Measurements from ENCODE around the gene METTL24.
"Not testable (repeated sequence)": the region's sequence is repeated elsewhere in the genome, so short reads cannot be mapped to it uniquely, and the experiment has no call there.

The METTL24 gene

DNA sequence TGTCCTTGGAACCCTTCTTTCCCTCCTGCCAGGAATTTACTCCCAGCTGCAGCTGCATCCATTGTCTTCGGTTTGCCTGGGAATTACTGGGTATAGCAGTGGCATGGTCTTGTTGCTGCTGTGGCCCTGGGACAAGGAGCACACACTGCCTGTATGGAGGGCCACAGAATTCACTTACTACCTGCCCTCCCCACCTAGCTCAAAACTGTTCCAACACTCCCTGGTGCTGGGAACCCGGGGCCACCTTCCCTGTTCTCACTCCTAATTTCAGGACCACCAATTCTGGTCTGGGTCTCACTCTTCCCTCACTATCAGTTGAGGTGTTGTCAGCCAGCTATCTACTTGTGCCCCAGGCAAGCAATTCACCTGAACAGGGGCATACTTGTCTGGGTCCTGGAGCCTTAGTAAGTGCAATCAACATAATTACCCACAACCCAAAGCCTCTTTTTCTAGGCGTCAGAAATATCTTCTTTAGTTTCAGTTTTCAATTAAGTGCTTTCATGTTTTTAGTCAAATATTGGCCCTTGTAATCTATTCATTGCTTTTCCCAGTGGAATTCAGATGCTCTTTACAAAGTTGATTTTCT lies 47.2 kb downstream of the METTL24 start:
- no peak for DNase-seq (ENCODE audit: low spot score)

DNA sequence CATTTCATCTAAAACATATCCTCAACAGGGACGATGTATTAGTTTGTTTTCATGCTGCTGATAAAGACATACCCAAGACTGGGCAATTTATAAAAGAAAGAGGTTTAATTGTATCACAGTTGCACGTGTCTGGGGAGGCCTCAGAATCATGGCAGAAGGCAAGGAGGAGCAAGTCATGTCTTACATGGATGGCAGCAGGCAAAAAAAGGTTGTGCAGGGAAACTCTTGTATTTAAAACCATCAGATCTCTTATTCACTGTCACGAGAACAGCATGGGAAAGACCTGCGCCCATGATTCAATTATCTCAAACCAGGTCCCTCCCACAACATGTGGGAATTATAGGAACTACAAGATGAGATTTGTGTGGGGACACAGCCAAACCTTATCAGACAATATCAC lies 48.7 kb downstream of the METTL24 start:
- DNase-seq (ENCODE audit: low spot score) = not testable (repeated sequence)

DNA sequence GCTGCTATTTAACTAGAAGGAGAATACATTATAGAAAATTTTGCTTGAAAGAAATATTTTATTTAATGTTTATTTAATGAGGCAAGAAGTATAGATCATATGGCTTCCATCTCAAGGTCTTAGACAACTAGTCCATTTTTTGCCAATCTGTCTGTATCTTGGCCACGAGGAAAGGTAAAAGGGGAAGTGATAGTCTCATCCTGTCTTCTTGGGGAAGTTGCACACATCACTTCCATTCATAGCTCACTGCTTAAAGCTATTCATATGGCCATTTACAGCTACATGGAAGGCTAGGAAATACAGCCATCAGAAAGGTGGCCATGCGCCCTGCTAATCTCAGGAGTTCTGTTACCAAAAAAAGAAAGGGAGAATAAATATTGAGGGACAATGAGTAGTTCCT lies 50.8 kb downstream of the METTL24 start:
- DNase-seq (ENCODE audit: low spot score) = no peak

DNA sequence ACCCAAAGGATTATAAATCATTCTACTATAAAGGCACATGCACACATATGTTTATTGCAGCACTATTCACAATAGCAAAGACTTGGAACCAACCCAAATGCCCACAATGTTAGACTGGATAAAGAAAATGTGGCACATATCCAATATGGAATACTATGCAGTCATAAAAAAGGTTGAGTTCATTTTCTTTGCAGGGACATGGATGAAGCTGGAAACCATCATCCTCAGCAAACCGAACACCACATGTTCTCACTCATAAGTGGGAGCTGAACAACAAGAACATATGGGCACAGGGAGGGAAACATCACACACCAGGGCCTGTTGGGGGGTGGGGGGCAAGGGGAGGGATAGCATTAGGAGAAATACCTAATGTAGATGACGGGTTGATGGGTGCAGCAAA lies 52.3 kb downstream of the METTL24 start:
- not testable (repeated sequence) for DNase-seq (ENCODE audit: low spot score)

DNA sequence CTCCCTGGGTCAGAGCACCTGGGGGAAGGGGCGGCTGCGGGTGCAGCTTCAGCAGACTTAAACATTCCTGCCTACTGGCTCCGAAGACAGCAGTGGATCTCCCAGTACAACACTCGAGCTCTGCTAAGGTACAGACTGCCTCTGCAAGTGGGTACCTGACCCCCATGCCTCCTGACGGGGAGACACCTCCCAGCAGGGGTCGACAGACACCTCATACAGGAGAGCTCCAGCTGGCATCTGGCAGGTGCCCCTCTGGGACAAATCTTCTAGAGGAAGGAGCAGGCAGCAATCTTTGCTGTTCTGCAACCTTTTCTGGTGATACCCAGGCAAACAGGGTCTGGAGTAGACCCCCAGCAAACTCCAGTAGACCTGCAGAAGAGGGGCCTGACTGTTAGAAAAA lies 54.5 kb downstream of the METTL24 start:
- not testable (repeated sequence) for DNase-seq (ENCODE audit: low spot score)

DNA sequence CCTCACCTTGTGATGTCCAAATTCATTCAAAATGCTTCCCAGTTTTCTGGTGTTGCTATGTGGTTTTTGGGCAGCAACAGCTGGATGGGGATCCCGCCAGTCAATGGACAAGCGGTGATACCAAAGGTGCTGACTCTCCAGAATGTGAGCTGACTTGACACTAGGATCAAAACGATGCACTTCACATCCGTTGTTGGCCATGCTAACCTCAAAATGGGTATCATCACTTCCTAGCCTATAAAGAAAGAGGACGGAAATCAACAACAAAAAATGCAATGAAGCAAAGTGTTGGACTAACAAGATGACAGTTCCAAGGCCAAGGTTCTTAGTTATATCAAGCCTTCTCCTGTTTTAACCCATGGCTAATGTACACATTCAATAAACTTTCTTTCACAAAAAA lies 59.2 kb downstream of the METTL24 start:
- no peak for DNase-seq (ENCODE audit: low spot score)

DNA sequence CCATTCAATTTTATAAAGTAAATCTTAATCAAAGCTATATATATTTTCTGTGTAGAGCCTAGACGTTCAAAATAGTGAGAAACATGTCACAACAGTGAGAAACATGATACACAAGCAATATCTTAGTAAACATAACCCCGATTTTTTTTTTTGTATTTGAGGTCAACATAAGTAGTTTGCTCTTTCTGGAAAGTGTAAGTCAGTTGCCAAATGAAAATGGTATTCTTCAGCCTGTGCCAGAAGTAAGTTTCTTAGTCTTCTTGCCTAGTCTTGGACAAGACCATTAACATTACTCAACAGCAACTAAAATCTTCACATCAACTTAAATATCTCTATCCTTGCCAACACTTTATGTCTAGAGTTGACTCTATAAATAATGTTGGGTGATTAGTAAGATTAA lies 59.7 kb downstream of the METTL24 start:
- no peak for DNase-seq (ENCODE audit: low spot score)

DNA sequence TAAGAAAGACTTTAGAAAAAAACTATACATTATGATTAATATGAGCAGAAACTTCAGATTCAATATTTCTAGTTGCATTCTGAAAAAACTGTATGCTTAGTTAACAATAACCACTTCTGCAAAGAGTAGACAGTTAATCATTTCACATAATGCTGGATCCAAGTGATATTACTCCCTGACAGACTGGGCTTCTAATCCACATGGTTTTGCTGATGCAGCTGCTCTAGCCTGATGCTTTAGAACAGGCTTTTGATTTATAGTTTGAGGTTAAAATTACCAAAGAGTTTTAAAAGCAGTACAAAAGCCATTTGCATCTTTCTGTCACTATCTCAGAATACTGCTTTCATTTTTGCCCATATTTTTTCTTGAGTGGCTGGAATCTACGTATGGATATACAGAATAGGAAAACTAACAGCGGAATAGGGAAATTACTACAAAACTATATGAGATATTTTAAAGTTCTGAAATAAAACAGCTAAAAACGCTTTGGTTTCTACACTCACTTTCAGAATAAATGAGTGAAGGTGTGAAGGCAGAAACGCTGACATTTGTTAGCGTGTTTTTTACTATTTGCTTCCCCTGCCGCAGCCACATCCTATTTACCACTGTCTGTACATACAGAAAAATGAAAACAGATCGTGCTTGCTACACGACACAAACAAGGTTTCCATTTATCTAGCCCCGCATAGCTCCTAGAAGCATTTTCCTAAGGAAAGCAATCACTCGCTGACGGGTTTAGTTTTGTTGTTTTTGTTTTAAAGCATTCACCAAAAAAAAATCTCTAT lies 61.7 kb downstream of the METTL24 start:
- no peak for DNase-seq (ENCODE audit: low spot score)

DNA sequence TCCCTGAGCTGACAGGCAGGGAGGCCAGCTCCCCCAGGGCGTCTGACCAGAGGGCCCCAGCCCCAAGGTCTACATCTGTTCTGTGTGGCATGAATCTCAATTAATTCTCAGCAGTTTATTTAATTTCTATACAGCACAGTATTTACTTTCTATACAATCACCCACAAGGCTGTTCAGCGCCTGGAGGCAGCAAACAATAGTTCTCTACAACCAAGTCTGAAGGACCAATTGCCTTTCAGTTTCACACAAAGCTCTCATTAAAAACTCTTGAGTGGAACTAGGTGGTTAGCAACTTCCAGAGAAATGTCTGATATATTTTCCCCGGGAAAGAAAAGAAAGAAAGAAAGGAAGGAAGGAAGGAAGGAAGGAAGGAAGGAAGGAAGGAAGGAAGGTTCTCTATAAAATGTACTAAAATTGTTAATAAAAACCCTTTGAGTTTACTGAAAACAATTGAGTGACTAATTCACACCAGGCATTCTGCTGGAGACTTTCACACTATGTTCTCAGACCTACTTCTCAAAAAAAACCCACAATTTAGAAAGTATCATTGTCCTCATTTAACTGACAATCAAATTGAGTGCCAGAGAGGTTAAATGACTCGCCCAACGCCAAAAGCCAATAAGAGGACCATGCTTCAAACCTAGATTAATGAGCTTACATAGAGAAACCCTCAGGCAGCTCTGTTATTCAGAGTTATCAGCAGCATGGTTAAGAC lies 62.5 kb downstream of the METTL24 start:
- no peak for DNase-seq (ENCODE audit: low spot score)

DNA sequence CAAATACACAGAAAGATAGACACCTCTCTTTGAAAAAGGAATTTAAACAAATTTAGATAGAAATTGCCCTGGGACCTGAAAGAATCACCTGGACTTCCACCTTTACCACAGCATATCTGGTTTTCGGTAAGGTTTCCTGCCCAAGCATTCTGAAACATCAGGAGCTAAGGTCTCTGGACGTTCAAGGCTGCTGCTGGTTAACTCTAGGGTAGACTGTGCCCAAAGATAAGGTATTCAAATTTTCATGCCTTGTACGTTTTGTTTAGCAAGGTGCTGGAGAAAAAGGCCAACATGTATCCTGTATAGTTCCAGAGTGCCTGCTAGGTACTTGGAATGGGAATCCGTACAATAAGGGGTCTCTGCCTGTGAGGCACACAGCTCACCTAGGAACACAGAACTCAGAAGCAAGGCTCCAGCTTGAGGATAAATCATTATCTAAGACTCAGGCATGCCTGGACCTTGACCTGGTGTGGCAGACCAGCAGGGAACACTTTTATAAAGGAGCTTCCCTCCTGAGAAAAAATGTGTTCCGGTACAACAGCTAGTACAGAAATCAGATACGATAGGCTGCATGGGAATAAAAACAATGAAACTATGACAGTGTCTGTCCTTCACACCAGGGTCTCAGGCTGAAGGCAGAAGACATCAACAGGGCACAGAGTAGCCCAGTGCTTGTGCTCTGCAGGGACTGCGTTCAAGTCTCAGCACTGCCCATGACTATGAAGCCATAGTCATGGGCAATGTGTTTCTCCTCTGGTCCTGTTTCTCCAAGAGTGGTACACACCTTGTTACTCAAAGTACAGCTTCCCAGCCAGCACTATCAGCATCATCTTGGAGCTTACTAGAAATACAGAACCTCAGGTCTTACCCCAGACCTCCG lies 70.4 kb downstream of the METTL24 start:
- no peak for DNase-seq (ENCODE audit: low spot score)

DNA sequence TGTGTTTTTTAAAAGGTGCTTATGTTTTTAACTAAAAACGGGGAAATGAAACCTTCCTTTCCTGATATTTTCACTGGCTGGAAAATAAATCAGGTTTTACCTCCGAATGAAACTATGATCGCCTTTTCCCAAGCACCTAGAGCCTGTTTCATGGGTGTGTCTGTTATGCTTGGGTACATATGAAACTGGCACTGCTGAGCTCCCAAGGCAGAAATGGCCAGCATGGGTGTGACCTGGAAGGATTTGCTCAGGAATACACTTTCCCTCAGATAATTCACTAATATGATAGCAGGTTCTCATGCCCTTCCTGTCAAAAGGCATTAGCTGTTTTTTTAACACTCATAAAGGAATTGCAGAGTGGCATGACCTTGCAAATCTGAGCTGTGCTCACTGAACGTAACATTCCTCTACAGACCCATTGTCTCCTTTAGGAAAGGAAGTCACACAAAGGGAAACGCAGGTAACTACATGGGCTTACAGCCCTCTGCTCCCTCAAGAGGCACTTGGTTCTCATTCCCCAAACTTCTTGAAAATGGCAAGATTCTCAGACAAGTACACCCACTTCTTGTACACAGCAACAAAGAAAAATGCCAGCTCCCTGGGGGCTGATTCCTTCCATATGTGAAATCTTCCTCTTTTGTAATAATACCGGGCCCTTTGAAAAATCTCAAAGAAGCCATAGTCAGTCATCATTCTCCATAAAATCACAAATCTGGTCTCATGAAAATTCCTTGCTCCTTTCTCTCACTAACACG lies 72.7 kb downstream of the METTL24 start:
- DNase-seq (ENCODE audit: low spot score) = no peak

DNA sequence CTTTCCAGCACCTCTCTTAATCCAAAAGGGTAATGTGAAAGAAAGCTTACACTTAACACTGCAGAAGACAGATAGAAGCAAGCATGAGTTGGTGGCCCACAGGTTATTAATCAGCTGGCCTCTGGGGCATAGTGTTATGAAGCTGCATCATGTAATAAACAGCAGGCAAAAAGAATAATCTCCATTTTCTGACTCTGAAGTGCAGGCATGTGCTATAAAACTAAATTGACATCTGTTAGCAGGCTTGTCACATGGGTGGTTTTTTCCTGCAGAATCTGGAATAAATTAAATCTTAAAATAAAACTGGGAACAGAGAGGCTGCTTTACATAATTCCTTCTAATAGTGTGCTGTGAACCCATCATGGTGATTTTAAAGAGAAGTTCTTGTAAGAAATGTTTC lies 73.3 kb downstream of the METTL24 start:
- no peak for DNase-seq (ENCODE audit: low spot score)

DNA sequence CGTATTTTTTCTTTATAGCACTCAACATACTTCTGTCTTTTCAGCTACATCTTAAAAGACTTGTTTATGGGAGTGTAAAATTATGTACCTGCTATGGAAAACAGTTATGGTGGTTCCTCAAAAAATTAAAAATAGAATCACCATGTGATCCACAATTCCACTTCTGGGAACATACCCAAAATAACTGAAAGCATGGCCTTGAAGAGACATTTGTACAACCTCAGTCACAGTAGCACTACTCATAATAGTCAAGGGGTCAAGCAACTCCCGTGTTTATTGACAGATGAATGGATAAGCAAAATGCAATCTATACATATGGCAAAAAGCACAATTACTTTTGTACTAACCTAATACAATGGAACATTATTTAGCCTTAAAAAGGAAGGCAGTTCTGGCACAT lies 74.5 kb downstream of the METTL24 start:
- no peak for DNase-seq (ENCODE audit: low spot score)

DNA sequence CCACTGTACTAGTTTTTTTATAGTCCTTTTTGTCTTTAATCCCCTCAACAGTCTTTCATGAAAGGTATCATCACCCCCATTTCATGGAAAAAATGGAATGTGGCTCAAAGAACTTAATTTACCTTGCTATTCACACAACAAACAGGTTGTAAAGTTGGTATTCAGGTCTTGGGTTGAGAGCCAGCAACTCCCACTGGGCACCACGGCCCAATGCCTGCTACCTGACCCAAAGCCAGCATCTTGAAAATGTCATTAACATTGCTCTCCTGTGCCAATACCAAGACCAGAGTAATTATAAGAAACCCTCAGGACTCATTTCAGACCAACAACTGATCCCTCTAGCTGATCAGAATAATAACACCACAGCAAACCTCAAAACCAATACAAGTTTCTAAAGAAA lies 75.7 kb downstream of the METTL24 start:
- no peak for DNase-seq (ENCODE audit: low spot score)

DNA sequence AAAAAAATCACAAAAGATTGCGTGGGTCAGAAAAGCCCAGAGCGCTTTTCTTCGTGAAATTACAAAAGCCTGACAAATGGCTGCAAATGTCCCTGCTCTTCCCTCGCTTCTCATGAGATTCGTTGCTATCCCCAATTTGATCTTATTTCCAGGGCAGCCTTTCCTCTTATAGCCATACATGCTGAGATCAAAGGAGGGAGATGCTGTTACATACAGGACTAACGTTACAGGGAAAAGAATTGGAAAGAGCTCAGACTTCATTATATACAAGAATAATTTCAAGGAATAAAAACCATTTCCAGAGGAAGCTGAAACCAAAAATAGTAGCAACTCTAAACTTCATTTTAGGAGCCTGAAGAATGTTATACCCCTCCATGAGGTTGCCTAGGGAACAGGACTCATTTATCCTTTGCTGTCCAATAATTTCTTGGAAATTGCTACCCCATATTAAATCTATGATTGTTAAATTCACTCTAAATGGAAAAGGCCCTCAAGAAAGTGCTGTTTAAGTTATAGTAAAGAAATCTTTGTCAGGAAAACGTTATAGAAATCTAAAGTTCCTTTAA lies 81.0 kb downstream of the METTL24 start:
- no peak for DNase-seq (ENCODE audit: low spot score)

DNA sequence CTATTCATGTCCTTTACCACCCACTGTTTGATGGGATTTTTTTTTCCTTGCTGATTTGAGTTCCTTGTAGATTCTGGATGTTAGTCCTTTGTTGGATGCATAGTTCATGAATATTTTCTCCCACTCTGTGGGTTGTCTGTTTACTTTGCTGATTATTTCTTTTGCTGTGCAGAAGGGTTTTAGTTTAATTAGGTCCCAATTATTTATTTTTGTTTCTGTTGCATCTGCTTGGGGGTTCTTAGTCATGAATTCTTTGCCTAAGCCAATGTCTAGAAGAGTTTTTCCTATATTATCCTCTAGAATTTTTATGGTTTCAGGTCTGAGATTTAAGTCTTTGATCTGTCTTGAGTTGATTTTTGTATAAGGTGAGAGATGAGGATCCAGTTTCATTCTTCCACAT lies 85.4 kb downstream of the METTL24 start:
- not testable (repeated sequence) for DNase-seq (ENCODE audit: low spot score)

DNA sequence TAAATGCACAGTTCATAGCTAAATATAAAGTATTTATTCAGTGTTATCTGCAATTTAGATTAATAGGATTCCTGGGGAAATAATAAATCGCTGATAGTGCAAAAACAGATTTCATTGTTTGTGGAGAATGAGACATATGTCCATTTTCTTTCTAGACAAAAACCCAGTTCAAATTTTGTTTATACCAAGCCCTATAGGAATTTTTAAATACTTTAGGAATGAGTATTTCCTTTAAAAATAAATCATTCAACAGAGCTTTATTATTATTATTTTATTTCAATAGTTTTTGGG lies 86.5 kb downstream of the METTL24 start:
- DNase-seq (ENCODE audit: low spot score) = no peak

DNA sequence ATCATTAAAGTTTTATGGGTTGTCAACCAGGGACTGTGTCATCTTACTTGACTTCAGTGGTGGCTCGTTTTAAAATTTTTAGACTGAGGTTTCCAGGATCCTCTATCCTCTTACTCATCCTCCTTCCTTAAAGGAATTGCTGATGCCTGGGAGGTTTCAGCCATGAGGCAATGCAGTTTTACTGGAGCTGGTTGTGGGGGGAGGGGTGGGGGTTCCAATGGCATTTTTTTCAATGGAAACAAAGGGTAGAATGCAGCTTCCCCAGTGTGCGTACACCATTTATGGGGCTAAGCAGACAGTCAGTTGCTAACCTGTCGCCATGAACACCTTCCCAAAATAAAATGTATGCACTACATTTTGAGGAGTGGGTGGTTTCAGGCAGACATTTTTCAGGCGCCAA lies 88.0 kb downstream of the METTL24 start:
- DNase-seq (ENCODE audit: low spot score) = no peak

DNA sequence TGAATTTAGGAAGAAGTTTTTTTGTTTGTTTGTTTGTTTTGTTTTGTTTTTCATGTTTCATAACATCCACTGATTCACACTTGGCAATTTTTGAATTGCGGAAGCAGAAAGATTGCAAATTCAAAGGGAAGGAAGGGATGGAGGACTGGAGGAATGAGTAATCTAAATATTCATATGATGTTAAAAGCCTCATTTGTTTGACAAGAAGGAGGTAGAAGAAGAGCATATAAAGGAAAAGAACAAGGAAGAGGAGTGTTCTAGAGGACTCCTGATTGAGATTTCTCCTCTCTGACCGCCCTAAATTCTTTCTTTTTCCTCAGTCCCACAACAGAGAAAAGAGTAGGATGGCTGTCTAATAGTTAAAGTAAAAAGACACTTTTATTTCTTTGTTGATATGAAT lies 88.5 kb downstream of the METTL24 start:
- no peak for DNase-seq (ENCODE audit: low spot score)

DNA sequence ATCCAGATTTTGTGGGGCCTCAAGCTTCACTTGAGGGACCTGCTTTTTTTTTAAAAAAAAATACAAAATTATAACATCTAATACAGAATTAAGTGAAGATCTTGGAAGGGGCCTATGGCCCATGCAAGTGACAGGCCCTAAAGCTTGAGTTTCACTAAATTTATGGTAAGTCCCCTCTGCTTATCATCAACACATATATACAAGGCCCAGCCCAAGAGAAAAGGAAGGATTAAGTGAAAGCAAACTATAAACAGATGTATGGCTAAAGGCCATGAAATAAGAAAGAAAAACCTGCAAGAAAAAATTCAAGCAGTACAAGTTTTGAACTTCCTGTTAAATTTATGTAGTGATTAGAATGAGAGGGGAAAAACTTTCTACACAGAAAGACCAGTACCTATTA lies 91.2 kb downstream of the METTL24 start:
- DNase-seq (ENCODE audit: low spot score) = no peak

DNA sequence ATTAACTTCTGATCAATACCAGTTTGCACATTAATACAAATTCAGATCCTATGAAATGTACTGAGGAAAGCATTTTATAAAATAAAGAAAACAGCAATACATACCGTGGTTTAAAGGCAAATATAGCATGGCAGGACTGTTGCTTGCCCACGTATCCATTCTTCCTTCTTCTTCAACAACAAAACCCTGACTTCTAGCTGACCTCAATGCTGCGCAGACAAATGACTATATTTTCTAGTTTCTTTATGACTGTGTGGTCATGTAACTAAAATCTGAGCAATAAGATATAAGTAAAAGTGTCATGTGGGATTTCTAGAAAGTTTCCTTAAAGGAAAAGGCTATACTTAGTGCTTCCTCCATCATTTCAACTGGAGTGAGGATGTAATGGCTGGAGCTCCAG lies 92.9 kb downstream of the METTL24 start:
- DNase-seq (ENCODE audit: low spot score) = no peak

DNA sequence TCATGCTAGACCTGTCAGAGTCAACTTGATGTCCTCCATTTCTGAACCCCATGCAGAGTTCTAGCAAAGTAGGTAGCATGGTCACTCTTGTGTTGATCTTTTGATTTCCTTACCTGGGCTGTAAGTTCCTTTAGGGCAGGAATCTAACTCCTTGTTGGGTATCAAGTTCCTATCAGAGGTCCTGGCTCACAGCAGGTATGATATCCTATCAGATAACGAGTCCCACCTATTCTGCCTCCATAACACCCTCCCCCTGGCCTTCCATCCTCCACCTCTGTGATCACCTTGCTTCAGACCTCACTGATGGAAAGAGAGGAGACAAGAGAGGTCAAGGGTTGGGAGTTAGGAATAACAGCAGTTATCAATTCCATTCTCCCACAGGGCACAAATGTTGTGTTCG lies 101.8 kb downstream of the METTL24 start:
- no peak for DNase-seq (ENCODE audit: low spot score)

All from hematopoietic multipotent progenitor cell treated with erythropoietin and hydrocortisone succinate and interleukin-3 and kit ligand, for 15 days (in vitro differentiated cells).